HUES48 (cell line): ENCODE measurements around the gene AXIN2.

Experiments
- H3K27ac ChIP-seq: one replicate; pipeline ENCODE4 v1.7.0; 2013; ENCODE audit warnings: low read depth, low read length, inconsistent platforms
- H3K27me3 ChIP-seq: 2 replicates; pipeline ENCODE4 v1.6.1; 2013; ENCODE audit warnings: mild to moderate bottlenecking, low read length; ENCODE audit not compliant: control insufficient read depth, insufficient read depth
- H3K36me3 ChIP-seq: 2 replicates; pipeline ENCODE4 v1.6.1; 2013; ENCODE audit warnings: low read length; ENCODE audit not compliant: control insufficient read depth, insufficient read depth
- H3K4me1 ChIP-seq: 2 replicates; pipeline ENCODE4 v1.6.1; 2013; ENCODE audit warnings: mild to moderate bottlenecking, low read length; ENCODE audit not compliant: control insufficient read depth, insufficient read depth
- H3K4me3 ChIP-seq: 2 replicates; pipeline ENCODE4 v1.5.1; 2013; ENCODE audit warnings: mild to moderate bottlenecking, low read depth, low read length
- H3K9ac ChIP-seq: 2 replicates; pipeline ENCODE4 v1.6.1; 2013; ENCODE audit warnings: mild to moderate bottlenecking, low read depth, low read length, moderate library complexity
- H3K9me3 ChIP-seq: 2 replicates; pipeline ENCODE4 v1.6.1; 2013; ENCODE audit warnings: low read length; ENCODE audit not compliant: control insufficient read depth, insufficient read depth

AXIN2 gene

GRCh38 chr17:65533852-65534457 is 27.5 kb downstream of the AXIN2 start:
- Histone ChIP-seq H3K27ac (no peak overlapping the region), H3K27me3 (no peaks in the 10 kb centered on the region), H3K4me1 (peaks cover 36% of the 10 kb centered on the region), H3K9me3 (no peaks in the 10 kb centered on the region), H3K4me3 (no peak overlapping the region), H3K36me3 (peaks cover 91% of the 10 kb centered on the region), H3K9ac (no peak overlapping the region)

- H3K9me3 ChIP-seq: no peaks in the 10 kb centered on the region
- peak overlapping the region; percentile 5 for H3K27ac ChIP-seq
- peaks cover 91% of the 10 kb centered on the region for H3K36me3 ChIP-seq
- no peak overlapping the region for H3K9ac ChIP-seq
- peaks cover 32% of the 10 kb centered on the region for H3K4me1 ChIP-seq
- no peak overlapping the region for H3K4me3 ChIP-seq
- no peaks in the 10 kb centered on the region for H3K27me3 ChIP-seq
Observed at GRCh38 chr17:65533056-65533745, 28.2 kb downstream of the AXIN2 start.

GRCh38 chr17:65532101-65532890 is 29.2 kb downstream of the AXIN2 start:
- Histone ChIP-seq H3K27ac (peak overlapping the region; percentile 71), H3K4me1 (peaks cover 32% of the 10 kb centered on the region), H3K9ac (no peak overlapping the region), H3K27me3 (no peaks in the 10 kb centered on the region), H3K4me3 (no peak overlapping the region), H3K36me3 (peaks cover 83% of the 10 kb centered on the region), H3K9me3 (no peaks in the 10 kb centered on the region)

- Histone ChIP-seq H3K27ac (peak overlapping the region; percentile 71), H3K4me1 (peaks cover 32% of the 10 kb centered on the region), H3K9ac (no peak overlapping the region), H3K36me3 (peaks cover 75% of the 10 kb centered on the region), H3K9me3 (no peaks in the 10 kb centered on the region), H3K27me3 (no peaks in the 10 kb centered on the region), H3K4me3 (no peak overlapping the region)
Observed at GRCh38 chr17:65531256-65532100, 30.0 kb downstream of the AXIN2 start.

- Histone ChIP-seq H3K4me1 (peaks cover 32% of the 10 kb centered on the region), H3K9me3 (no peaks in the 10 kb centered on the region), H3K36me3 (peaks cover 67% of the 10 kb centered on the region), H3K27ac (peak overlapping the region; percentile 71), H3K27me3 (no peaks in the 10 kb centered on the region), H3K9ac (no peak overlapping the region), H3K4me3 (no peak overlapping the region)
Observed at GRCh38 chr17:65530523-65531255, 30.8 kb downstream of the AXIN2 start.

- Histone ChIP-seq H3K9me3 (no peaks in the 10 kb centered on the region), H3K36me3 (peaks cover 59% of the 10 kb centered on the region), H3K27ac (peak overlapping the region; percentile 71), H3K27me3 (no peaks in the 10 kb centered on the region), H3K4me1 (peaks cover 32% of the 10 kb centered on the region), H3K4me3 (no peak overlapping the region), H3K9ac (no peak overlapping the region)
Observed at GRCh38 chr17:65529761-65530522, 31.5 kb downstream of the AXIN2 start.

- Histone ChIP-seq H3K36me3 (peaks cover 52% of the 10 kb centered on the region), H3K4me1 (peaks cover 32% of the 10 kb centered on the region), H3K9me3 (no peaks in the 10 kb centered on the region), H3K27me3 (no peaks in the 10 kb centered on the region), H3K4me3 (no peak overlapping the region), H3K27ac (no peak overlapping the region), H3K9ac (no peak overlapping the region)
Observed at GRCh38 chr17:65529040-65529633, 32.3 kb downstream of the AXIN2 start.

GRCh38 chr17:65527857-65528591 is 33.4 kb downstream of the AXIN2 start:
- Histone ChIP-seq H3K27ac (no peak overlapping the region), H3K4me1 (peaks cover 30% of the 10 kb centered on the region), H3K9ac (no peak overlapping the region), H3K9me3 (no peaks in the 10 kb centered on the region), H3K4me3 (no peak overlapping the region), H3K36me3 (peaks cover 40% of the 10 kb centered on the region), H3K27me3 (no peaks in the 10 kb centered on the region)

GRCh38 chr17:65527381-65527780 is 34.1 kb downstream of the AXIN2 start:
- peaks cover 24% of the 10 kb centered on the region for H3K4me1 ChIP-seq
- H3K4me3 ChIP-seq: no peak overlapping the region

More at GRCh38 chr17:65527381-65527780, 34.1 kb downstream of the AXIN2 start:
- H3K36me3 ChIP-seq: peaks cover 34% of the 10 kb centered on the region
- H3K9me3 ChIP-seq: no peaks in the 10 kb centered on the region
- H3K27ac ChIP-seq: no peak overlapping the region
- no peaks in the 10 kb centered on the region for H3K27me3 ChIP-seq
- H3K9ac ChIP-seq: no peak overlapping the region
